GM19099 (cell line): ENCODE data around the gene CCDC12.
A peak's percentile ranks its signal among the peaks of the same experiment; 100 is the strongest.

Source experiments
- POLR2A ChIP-seq: IDR thresholded peaks from 3 replicates; pipeline ENCODE4 v1.6.1; 2011; ENCODE audit warnings: low read depth; ENCODE audit not compliant: insufficient read length; ENCODE audit errors: extremely low read depth

The CCDC12 gene

DNA sequence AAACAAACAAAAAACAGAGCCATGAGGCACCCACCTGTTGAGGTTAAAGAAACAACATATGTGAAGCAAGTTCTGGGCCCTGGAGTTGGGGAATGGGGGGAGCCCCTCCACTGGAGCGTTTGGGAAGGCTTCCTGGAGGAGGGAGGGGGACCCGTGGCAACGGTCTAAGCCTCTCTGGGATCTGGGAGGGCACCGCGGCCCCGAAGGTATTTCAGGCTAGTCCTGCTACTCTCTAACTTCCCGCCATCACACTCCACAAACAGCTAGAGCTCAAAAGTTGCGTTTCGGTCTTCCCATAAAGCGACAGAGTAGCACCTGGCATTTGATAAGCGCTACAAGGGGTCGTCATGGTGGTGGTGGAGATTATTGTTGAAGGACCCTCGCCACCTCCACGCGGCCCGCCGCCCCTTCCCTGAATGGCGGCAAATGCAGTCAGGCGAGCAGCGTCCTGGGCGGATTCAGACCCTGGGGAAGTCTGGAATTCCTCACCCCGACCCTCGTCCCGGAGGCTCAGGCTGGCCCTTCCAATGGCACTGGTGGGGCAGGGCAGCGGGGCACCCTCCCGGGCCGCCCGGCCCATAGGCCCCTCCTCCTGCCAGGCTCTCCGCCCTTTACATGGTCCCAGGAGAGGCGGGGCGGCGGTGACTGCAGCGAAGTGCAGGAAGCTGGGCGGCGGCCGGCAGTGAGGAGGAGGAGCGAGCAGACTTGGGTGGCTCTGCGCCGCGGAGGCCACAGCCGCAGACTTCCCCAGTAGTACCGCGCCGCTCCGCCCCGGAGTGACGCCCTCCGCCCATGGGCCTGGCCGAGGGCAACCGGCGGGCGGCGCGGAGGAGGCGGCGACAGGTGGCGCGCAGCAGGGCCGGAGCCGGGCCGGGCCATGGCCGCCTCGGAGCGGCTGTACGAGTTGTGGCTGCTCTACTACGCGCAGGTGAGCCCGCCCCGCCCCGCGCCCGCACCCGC is 2.7 kb upstream of the CCDC12 start, which contains the start of gene NBEAL2:
Gene NBEAL2 (plus strand): TSS at position 682 of the 960 bp plus-strand sequence. CDS start 196 bp downstream, at position 878.
- TF ChIP-seq POLR2A: peak; percentile 69

DNA sequence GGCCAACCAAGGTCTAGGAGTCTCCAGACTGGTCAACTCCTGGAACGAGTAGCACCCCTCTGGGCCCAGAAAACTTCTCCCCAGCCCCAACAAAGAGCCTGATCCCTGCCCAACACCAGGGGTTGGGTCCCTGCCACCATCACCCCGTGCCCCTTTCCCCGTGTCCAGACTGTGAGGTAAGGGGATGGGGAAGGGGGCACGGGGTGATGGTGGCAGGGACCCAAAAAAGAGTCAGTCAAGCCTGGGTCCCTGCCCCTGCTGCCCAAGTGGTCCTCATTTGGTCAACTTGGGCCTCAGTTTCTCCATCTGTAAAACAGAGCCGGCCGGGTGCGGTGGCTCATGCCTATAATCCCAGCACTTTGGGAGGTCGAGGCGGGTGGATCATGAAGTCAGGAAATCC is 1.8 kb upstream of the CCDC12 start:
- no peak for TF ChIP-seq POLR2A

DNA sequence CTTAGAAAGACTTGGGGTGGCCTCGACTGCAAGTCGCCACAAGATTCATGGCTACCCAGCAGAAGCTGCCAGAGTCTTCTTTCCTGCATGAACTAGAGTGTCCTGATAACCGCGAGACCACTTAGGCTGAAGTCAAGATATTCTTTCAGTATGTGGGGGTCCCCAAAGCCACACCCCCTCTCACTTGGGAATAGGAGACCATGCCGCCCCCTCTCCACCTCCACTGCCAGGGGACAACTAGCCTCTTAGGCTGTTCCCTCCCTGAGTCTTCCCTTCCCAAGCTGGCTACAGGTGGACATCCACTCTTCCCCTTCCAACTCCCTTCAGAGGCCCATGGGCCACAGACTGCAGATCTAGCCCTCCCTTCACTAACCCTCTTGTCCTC is 1.3 kb upstream of the CCDC12 start:
- no peak for TF ChIP-seq POLR2A

DNA sequence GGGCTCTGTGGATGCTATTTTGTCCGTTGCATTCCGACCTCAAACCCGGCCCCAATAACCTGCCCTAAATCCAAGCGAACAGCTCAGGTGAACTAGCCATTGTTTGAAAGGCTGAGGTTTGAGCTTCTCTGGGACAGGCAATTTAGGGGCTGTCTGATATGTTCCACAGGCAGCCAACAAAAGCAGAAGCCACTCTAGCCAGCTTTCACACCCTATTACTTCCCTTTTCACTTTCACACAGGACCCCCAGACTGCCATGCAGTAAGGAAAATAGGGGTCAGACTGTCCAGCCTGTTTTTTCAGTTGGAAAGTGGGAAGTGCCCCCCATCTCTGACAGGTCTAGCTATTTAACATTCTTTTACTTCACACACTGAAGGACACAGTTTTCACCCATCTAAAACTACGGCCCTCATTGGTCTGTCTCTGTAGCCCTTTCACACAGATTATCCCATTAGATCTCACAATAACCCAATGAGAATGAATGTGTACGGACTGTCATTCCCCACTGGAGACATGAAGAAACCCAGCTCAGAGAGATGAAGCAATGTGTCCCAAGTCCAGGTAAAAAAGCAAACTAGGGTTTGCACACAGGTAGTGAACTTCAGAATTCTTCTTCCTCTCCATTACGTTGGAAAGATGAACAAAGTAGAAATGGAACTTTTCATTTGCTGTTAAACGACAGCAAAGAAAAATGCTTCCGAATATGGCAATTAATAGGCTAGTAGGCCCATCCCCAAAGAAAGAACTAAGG is 1.9 kb downstream of the CCDC12 start:
- TF ChIP-seq POLR2A: no peak

DNA sequence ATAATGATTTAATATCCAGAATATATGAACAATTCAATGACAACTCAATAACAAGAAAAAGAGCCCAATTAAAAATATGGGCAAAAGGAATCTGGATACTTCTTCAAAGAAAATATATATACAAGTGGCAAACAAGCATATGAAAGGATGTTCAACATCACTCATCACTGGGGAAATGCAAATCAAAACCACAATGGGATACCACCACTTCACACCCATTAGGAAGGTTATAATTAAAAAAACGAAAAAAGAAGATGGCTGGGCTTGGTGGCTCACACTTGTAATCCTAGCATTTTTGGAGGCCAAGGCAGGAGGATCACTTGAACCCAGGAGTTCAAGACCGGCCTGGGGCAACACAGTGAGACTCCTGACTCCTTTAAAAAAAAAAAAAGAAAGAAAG is 4.1 kb downstream of the CCDC12 start:
- no peak for TF ChIP-seq POLR2A

DNA sequence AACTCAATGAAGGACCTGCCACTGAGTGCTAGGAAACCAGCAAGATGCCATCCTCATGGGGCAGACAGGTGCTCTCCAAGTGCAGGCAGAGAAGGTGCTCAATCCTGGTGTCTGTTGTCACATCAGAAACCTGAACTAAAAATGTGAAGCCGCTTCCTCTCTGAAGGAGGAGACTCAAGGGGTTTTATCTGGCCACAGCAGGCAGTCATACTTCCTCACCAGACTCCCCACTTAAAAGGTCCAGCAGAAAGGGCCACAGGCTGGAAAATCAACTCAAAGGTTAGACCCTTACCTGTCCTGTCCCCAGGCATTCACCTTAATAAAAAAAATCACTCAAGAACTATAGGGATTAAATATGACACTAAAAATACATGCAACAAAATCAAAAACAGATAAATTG is 4.8 kb downstream of the CCDC12 start:
- no peak for TF ChIP-seq POLR2A

DNA sequence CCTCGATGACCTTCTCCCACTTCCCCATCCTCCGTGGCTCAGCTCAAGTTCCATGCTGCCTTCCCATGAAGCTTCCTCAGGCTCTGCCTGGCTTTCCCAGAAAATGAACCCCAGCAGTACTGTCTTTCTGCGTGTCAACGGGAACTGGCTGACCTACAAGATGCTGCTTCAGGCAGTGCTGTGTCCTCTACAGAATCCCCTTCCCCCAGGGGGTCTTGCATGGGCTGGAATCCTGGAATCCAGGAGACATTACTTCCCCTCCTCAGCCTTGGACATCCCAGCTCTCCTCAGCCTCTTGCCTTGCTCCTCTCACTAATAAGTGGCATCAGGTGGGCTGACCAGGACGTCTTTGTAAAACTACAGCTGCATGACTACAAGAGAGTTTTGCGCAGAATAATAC is 5.4 kb downstream of the CCDC12 start:
- TF ChIP-seq POLR2A: no peak

DNA sequence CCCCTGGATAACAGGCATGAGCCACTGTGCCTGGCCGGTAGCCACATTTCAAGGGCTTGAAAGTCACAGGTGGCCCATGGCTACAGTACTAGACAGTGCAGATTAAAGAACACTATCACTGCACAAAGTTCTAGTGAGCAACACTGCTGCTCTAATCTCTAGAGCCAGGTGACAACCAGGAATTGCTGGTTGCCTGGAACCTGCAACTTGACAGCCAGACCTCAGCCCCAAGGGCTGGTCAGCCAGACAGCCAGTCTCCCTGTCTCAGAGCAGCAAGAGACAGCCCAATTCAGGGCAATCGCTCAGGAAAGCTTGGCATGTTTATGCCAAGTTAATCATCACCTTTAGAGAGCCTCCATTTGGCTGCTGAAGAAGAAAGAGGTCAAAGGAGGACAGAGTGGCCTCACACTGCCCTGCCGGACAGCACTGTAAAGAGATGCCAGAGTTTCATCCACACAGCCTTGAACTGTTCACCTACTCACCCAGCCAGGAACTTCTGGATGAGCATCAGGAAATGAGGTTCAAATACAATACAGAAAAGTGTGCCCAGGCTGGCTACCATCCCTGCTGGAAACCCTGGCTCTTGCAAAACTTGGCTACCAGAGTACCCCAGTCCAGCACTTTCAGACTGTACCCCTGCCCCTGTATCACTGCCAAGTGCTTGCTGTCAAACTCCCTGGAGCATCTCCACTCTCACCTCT is 6.0 kb downstream of the CCDC12 start:
- TF ChIP-seq POLR2A: no peak

DNA sequence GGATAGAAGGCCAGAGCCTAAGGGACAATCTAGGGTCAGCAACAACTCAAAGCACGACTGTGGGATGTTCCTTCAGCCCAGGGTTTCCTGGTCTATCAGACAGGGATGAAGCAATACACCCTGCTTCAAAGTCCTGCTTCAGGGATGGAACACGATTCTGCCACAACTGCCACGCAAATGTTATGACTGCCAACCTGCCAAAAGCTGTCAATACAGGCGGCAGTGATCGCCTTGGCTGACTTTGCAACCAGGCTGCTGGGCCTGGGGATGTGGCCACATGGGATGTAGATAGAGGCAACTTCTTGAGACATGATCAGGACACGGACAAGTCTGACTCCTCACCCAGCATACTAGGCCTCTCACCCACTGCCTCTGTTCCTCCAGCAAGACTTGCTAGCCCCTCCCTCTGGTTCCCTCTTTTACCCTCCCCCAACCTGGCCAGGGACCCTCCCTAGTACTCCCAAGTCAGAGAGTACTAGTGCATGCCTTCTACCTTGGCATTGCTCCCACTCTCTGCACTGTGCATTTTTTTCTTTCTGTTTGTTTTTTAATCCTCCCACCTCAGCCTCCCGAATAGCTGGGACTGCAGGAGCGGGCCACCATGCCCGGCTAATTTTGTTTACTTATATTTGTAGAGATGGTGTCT is 7.6 kb downstream of the CCDC12 start:
- TF ChIP-seq POLR2A: no peak

DNA sequence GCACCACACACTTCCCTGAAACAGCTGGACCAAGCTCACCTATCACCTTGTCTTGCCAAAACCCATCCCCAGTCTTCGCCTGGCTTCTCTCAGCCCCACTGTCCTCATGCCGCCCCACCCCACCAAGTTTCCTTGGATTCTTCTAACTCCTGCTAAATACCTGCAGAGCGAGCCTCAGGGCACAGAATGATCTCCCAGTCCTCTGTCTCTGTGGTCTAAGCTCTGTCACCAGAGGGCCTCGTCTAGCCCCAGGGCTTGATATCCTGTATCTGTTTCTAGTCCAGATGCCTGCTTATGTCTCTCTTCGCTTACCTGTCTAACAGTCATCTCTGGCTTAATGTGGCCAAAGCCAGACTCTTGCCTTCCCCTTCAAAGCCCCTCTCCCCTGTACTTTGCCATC is 9.7 kb downstream of the CCDC12 start:
- TF ChIP-seq POLR2A: no peak

DNA sequence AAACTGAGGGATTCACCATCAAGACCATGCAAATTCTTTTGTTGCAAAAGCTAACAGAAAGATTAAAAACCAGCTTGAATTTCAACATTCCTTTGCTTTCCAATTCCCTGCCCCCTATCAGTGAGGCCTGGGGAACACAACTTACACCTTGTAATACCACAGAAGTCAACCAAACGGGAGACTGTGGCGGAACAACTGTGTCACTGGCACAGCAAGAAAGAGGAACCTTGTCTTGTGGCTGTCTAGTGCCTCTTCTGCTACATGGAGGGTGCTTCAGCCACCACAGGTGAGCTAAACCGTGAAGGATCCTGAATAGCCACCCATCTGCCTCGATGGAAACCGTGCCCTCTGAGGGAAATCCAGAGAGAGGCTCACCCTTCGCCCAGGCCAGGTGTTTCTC is 11.4 kb downstream of the CCDC12 start:
- no peak for TF ChIP-seq POLR2A

DNA sequence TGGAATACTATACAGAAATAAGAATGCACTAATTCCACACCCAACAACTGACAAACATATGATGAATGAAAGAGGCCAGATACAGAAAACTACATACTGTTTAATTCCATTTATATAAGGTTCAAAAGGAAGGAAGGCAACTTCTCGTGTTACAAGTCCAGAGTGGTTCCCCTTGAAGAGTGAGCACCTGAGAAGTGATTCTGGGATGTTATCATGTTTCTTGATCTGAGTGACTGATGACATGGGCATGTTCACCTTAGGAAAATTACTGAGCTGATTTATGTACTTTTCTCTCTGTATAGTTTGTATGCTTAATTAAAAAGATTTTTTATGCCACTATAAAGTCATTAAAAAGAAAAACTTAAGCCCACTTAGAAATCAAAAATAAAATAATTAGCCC is 13.6 kb downstream of the CCDC12 start:
- no peak for TF ChIP-seq POLR2A

DNA sequence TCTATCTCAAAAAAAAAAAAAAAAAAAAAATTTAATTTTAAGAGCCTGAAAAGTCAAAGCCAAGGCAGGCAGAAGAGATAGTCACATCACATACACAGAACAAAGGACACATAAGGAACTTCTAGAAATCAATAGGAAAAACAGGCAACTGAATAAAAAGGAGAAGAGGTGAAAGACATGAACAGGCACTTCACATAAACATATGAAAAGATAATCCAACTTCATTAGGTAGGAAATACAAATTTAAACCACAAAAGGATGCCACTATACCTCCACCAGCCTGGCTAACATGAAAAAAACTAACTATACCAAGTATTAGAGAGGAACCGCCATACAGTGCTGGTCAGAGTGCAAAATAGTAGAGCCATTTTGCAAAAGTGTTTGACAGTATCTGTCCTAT is 14.1 kb downstream of the CCDC12 start:
- no peak for TF ChIP-seq POLR2A

DNA sequence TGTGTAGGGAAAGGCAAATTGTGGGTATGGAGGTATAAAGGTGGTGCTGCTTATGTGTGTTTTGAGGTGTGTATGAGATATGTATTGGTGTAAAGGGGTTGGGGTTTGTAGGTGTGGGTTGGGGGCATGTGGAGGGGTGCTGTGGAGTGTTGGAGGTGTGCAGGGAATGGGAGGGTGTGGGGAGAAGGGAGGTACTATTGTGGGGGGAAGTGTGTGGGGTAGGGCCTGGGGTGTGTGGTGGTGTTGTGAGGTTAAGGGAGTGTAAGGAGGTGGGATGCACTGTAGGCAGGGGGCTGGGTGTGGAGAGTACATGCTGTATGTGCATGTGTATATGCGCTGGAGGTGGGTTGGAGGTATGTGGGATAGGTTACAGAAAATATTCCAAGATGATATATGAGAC is 15.7 kb downstream of the CCDC12 start:
- TF ChIP-seq POLR2A: no peak
